Endothelial cell of hepatic sinusoid (primary cell): ENCODE results near the gene DBH.

ENCODE experiments used
- in situ Hi-C: cut with HindIII; loops from 2 replicates; pipeline ENCODE4 v1.10.0; 2017; ENCODE audit warnings: low sequenced_read_pairs

The DBH gene

DNA sequence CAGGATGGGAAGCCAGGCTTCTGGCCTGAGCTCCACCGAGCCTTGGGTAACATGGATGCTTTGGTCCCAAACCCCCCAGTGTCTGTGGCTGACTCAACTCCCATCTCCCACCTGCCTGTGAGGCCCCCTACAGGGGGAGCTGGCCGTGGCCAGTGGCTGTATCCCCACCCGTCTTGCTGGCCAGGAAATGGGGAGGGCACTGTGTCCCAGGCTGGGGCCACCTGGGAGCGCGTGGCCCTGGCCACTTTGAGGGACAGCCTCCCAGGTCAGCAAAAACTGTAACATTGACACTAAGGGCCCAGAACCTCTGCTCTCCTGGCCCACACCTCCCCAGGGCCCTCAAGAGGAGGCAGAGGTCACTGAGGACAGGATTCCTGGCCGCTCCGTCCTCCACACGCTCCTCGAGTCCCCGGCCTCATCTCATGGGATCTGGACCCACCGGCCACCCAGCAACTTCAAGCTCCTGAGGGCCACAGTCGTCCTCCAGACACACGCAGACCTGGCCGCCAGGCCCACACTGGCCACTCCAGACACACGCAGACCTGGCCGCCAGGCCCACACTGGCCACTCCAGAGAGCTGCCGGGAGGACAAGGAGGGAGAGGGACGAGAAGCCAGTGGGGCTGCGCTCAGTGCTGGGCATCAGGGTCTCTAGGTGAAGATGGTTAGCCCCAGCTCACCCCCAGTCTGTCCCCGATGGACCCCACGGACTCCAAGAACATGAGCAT lies 44.2 kb downstream of the DBH start:
- in situ Hi-C loops: no loop called here

DNA sequence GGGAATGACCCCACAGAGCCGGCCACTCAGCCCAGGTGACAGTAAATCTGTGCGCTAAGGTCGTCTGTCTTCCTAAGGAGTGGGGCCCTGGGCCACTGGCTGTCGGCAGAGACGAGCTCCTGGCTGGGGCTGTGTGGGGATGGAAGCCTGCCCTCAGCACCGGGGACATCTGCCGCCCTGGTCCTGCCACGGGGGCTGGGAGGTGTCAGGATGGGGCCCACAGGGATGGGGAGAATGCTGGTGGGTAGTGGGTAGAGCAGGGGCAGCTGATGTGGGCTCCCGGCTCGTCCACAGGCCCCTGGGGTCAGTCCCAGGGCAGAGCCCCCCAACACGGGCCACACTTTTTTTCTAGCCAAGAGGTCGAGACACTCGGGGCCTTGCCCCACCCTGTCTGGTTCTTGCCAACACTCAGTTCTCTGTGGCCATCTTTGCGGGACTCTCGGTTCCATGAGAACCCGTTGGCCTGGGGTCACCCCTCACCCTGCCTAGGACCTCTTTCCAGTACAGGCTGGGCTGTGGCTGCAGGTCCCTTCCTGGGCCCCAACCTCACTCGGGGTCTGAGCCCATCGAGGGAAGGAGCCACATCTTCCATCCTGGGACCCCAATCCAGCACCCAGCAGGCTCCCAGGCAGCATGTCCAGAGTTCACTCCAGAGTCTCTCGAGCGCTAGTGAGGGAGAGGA lies 45.0 kb downstream of the DBH start:
- in situ Hi-C loops: no loop called here

DNA sequence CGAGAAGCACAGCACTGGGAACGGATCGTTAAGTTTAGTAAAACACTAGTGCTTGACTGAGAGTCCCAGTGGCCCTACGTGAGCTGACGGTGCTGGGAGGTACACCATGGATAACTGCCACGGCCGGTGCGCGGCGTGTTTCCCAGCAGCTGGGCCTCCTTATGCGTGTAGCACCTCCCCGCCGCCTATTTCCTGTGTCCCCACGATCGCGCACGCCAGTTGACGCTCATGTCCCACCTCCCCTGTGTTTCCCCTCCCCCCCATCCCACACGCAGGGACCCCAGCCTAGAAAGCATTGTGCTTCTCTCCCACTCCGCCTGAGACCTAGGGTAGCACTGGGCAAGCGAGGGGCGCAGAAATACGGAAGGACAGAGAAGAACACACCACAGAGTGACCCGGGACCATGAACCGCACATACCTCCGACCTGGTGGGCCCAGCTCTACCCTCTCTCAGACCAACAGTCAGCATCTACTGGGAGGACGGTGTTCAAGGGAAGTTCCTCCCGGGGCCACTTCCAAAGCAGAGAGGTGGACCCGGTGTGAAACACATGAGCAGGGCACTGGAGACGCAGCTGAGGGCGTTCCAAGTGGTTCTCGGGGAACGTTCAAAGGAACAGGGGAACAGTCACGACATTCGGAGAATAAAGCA lies 45.6 kb downstream of the DBH start:
- in situ Hi-C loops: no loop called here

DNA sequence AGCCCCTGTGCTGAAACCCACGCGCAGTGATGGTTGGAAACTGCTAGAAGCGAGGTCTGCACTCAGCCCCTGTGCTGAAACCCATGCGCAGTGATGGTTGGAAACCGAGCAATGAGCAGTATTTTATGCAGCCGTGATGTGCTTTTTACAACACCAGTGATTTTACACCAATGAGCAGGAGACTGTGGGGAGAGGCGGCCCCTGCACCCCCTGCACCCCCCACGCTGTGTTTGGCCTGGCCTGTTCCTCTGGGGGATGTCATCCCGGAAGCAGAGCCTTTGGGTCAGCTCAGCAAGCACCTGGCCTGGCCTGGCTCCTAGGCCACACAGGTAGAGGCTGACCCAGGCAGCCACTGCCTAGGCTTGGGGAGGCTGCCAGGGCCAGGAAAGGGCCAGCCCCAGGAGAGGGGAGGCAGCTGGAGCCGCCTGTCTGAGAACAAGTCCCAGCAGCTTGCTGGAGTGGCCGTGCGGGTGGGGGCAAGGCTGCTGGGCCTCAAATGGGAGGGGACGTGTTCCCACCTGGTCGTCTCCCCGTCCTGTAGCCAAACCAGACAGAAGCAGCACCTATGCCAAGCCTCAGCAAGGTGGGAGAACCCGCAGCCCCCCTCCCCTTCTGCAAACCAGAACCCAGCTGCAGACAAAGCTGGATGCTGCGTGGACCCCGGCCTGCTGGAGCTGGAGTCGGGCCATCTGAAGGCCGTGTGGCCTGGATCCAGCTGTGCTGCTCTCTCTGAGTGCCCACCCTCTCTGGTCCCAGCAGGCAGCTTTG lies 46.8 kb downstream of the DBH start:
- in situ Hi-C loops: no loop called here

DNA sequence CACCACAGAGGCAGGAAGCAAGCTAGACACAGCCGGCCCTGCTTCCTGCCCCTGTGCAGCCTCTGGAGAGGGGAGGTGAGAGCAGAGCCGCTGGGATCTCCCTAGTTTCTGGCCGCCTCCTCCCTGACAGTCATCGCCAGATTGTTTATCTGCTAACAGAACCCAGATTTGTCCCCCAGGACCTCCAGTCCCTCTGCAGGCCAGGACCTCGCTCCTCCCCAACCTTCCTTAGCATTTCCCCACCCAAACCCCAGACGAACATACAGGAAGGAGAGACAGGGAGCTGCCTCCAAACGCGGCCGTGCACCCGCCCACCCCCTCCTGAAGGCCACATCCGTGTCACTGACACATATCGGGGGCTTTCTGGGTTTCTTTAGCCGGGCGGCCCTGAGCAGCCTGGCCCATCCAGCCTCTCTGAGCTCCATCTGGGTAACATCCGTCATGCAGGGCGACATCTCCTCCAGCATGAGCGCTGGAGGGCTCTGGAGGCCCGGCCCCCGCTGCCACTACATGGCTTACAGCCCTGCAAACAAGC lies 47.5 kb downstream of the DBH start:
- in situ Hi-C loops: no loop called here

DNA sequence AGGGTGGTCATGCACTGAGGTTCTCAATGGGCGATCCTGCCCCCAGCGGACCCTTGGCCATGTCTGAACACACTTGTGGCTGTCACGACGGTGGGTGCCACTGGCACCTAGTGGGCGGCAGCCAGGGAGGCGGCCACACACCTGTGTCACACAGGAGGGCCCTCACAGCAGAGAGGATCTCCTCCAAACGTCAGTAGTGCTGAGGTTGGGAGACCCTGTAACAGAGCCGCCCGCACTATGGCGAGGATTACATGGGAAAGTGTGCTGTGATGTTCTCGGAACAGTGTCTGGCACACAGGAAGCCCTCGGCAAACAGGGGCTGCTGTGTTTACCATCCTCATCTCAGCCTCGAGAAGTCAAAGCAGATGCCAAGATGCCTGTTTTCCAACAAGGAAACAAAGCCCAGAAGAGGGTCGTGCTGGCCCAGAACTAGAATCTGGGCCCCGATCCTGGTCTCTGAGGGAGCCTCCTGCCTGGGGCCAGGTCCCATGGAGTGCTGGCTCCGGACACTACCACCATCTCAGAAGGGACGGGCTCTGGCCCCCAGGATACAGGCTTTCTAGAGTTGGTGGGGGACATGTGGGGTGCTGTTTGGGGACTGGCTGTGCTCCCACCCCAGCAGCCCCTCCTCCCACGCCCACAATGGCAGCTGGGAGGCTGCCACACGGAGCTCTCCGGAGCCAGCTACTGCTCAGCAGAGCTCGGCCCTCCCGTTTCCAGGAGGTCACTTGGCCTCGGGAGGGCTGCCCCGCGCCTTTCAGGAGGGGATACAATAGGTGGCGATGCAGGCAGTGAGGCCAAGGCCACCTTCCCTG lies 48.2 kb downstream of the DBH start:
- in situ Hi-C loops: no loop called here

DNA sequence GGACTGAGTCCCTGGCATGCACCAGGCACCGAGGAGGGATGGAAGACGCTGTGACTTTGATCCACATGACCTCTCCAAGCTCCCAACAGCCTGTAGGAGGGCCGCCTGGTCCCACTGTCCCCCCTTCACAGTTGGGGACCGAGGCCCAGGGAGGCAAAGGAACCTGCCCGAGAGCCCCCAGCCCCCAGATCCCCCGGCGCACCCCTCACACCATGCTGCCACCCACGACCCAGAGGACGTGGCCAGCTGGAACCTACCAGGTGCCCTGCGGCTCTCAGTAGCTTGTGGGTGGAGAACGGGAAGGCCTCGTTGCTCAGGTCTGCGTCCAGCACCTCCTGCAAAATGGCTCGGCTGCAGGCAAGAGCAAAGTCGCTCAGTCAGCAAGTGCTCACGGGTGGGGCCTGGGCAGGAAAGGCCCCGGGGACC lies 48.8 kb downstream of the DBH start:
- in situ Hi-C loops: no loop called here

DNA sequence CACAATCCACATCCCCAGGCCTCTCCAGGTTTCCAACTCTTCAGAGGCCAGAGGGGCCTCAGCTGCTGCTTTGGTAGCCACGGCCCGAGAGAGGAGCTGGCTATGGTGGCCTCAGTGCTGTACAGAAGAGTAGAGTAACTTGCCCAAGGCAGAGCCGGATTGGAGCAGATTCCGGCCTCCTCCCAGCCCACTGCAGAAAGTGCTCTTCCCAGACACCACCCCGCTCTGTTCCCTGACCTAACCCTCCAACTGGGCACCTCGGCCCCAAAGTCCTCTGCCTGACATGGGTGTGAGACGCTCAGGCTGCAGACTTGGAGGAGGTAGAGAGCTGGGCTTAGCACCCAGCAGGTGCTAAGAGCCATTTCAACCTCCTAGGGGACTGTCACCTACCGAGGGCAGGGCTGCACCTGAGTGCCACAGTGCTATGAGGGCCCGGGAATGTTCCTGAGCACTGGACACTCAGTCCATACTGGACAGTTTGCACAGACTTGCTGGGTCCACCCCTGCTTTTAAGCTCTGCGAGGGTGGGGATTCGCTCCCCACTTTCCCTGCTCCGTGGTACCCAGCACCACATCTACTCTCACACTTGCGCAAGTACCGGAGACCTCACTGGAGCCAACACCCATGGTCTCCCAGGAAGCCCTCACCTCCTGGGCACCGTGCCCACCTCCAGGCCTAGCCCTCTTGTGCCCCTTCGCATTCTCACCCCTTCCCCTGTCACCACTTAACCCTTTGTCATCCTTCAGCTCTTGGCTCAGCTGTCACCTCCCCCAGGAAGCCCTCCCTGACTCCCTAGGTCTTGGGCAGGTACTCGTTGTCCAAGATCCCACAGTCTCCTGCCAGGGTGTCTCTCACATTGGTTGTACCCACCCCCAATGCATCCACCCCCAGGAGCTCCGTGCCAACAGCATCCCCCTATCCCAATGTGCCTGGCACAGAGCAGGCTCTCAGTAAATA lies 49.8 kb downstream of the DBH start:
- in situ Hi-C loops: no loop called here

DNA sequence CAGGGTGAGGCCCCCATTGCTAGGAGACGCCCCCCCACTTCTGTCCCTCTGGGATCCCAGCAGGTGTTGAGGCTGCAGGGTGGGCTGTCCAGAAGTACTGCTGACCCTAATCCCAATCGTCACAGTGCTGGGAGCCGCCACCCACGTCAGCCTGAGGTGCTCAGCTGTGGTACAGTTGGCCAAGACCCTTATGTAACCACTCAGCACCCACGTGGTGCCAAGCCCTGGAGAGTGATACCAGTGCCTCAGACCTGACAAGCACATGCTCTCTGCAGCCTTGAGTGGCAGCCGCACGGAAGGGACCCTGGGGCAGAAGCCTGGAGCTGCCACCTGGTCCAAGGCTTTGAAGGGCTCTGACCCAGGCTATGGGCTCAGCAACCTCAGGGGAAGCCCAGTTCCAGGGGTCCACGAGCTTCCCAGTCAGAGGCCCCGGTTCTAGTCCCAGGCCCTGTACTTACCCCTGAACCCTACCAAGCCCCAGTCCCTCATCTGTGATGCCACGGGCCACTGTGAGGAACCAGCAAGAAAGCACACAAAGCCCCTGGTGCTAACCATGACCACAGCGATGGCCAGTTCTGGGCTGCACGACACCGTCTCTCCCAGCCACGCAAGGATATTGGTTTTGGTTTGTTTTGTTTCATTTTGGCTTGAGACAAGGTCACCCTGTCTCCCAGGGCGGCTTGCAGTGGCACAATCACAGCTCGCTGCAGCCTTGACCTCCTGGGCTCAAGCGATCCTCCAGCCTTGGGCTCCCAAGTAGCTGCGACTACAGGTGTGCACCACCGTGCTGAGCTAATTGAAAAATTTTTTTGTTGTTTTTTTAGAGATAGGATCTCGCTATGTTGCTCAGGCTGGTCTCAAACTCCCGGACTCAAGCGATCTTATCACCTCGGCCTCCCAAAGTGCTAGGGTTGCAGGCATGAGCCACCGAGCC lies 50.7 kb downstream of the DBH start:
- in situ Hi-C loops: no loop called here

DNA sequence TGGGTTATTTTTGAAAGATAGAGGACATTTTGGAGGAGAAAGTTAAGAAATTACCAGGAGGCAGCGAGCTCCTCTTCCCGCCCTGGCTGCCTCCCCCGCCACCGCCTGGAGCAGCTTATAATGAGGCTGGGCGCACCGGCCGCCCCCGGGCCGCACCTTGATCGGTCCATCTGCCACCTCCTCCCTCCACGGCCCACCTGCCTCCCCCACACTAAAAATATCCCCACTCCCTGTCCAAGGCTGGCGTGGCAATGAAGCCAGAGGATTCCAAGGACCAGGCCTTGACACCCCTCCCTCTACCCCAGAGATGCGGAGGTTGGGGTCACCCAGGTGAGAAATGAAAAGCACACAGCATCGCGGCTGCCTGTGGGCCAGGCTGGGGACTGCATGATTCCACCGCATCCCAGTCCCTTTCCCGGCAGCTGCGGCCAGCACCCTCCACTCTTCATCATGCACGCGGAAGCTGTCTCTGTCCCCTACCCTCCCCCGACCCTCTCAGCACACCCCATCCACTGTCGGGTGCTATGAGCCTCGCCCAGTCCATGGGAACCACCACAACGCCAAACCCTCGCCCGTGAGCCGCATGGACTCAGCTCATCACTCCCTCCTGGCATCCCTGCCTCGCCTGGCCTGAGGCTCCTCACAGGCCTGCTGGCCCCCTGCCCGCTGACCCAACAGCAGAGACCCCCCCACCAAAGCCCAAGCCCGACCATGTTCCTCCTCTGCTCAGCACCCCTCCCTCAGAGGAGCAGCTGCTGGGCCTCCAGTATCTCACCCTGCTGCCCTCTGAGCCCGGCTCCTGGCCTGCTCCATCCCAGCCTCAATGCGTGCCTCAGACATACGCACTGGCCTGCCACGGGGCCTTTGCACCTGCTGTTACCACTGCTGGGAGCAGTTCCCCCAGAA lies 51.9 kb downstream of the DBH start:
- in situ Hi-C loops: no loop called here

DNA sequence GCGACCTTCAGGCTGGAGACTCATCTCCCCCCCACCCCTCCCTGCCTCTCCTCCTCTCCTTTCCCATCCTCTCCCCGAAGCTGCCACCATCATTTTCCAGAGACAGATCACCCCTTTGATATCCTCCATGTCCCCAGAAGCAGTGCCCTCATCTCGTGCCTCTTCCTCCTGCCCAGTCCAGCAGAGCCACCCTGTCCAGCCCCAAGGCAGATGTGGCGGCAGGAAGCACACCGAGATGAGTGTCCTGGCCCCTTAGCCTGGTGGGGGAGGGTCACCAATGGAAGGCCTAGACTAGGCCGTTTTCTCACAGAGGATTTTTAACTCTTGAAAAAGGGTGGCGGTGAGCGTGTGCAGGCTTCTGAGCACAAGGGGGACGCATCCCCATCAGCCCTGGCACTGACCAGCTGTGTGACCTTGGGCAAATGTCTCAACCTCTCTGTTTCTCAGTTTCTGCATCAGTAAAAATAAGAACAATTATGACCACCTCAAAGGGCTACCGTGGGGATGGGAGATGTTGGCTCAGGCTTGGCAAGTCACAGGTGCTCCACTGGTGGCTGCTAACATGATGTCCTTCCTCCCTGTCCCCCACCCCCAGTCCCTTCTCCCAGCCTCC lies 53.1 kb downstream of the DBH start:
- in situ Hi-C loops: no loop called here

DNA sequence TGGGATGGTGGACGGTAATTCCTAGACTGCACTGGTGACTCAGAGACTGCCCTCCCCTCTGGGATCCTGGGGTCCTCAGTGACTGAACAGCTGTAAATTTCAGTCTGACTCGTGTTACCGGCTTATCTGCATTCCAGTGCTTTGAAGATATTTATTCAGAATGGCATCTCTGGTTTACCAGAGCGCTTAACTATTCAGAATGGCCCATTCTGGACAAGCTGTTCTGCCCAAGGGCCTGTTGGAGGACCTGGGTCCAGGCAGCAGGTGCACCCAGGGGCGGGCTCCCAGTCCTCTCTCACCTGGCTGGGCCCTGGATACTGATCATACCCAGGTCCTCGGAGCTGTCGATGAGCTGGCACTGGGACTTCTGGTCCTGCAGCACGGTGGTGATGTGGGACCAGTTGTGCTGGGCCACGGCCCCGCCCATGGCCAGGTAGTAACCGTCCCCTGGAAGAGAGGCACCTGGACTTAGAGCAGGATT lies 54.0 kb downstream of the DBH start:
- in situ Hi-C loops: no loop called here

DNA sequence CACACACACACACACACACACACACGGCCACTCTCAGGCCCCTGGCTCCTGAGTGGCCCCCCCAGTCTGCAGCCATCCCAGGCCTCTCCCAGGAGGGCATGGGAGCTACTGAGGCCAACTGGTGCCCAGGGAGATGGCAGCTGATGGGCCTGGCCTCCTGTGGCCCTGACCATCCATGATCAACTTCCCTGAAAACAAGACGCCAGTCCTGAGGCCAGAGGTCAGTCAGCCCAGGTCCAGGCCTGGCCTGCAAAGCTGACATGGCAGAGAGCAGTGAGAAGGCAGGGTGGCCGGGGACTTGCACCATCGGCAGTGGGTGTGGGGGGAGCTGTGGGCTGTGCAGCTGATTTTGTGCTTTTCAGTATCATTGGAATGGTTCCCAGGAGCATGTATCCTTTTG lies 55.0 kb downstream of the DBH start:
- in situ Hi-C loops: no loop called here

DNA sequence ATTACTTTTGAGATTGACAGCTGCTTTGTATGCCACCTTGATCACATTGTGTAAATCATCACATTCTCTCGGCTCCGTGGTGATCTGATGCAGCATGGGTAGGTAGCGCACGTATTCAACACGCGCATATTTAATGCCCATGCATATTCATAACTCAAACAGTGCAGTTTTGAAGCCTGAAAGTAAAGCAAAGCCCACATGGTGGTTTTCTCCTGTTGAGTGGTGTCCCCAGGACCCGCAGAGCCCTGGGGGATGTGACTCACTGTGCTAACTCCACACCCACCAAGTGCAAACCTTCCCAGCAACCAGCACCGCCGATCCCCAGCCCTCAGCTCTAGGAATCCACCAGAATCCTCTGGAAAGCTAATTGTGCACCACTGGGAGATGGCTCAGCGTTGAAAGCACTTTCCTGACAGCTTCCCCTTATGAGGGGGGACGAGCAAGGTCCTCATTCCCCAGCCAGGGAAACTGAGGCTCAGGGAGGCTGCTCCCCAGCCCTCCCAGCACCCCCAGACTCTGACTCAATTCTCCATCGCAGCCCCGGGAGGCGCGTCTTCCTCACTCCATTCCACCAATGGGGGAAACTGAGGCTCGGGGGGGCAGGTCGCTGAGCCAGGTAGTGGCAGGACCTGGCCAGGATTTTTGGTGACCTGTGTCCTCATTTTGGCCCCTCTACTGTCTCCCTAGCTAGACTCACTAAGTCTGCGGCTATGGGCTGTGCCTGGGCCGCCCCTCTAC lies 55.6 kb downstream of the DBH start:
- in situ Hi-C loops: no loop called here

DNA sequence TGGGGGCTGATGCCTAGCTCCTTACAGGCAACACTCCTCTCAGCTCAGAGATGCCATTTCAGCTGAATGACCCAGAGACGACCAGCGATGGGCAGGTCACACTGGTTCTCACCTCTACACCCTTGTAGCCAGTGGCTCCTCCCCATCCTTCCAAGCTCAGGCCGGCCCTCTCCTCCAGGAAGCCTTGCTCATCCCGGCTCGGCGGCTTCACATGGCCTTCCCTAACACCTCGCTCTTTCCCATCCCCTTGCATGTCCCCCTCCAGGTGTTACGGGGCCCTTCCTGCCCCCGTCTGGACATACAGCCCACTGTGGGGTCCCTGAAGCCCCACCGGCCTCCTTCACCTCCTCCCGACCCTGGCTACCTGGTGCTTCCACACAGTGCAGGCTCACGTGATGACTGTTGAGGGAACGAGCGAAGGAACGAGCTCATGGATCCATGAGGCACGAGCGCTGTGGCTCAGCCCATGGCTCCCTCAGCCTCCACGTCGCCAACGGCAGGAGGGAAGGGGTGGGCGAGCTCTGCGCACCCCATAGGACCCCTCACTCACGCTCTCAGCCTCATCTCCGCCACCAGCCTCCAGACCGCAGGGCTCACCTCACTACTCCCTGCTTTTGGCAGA lies 56.3 kb downstream of the DBH start:
- in situ Hi-C loops: no loop called here
